Tibial nerve (tissue), 4 donors: Measurements from ENCODE around the gene MED16. TPM values are rescaled to one million over a fixed set of nuclear protein-coding genes. Genes with fewer than 3 reads are reported as not detected.
"Not testable (repeated sequence)": the region's sequence is repeated elsewhere in the genome, so short reads cannot be mapped to it uniquely, and the experiment has no call there.

ENCODE experiments used
- DNase-seq, 2 donors: peaks; one replicate each; pipeline ENCODE4 v3.0.0-alpha.2; 2019; ENCODE audit warnings: low spot score in 2 of 2
- H3K27ac ChIP-seq, 4 donors: fragments of 200-600 bp; sonication (generic) in 3 of 4; one replicate each; pipeline ENCODE4 v1.5.1; 2017 to 2019; ENCODE audit warnings: mild to moderate bottlenecking in 1 of 4
- H3K27me3 ChIP-seq, 2 donors: fragments of 200-600 bp; sonication (generic) in 1 of 2; one replicate each; pipeline versions ENCODE4 v1.5.1 to v1.6.0; 2017 to 2019
- H3K36me3 ChIP-seq, 3 donors: fragments of 200-600 bp; sonication (generic); one replicate each; pipeline ENCODE4 v1.5.1; 2018 to 2019
- H3K4me1 ChIP-seq, 4 donors: fragments of 200-600 bp; sonication (generic) in 3 of 4; one replicate each; pipeline ENCODE4 v1.5.1; 2017 to 2019
- H3K4me3 ChIP-seq, 4 donors: fragments of 200-600 bp; sonication (generic) in 3 of 4; one replicate each; pipeline ENCODE4 v1.5.1; 2017 to 2019; ENCODE audit warnings: mild to moderate bottlenecking in 1 of 4, moderate library complexity in 1 of 4
- H3K9me3 ChIP-seq, 4 donors: fragments of 200-600 bp; sonication (generic) in 3 of 4; one replicate each; pipeline ENCODE4 v1.5.1; 2017 to 2019
- EP300 ChIP-seq, 2 donors: sonication (generic); formaldehyde crosslinking; IDR thresholded peaks; one replicate each; pipeline ENCODE4 v1.6.1; 2017; ENCODE audit warnings: antibody characterized with exemption in 2 of 2, mild to moderate bottlenecking in 1 of 2
- POLR2A ChIP-seq, 2 donors: fragments of 450-650 bp; IDR thresholded peaks; one replicate each; pipeline ENCODE4 v1.6.1; 2017; ENCODE audit warnings: antibody characterized with exemption in 2 of 2, mild to moderate bottlenecking in 2 of 2, moderate library complexity in 2 of 2
- WGBS, 2 donors: methylation state at CpG; one replicate each; pipeline ENCODE4 v1.1.5; 2018; 5-methylcytosine and 5-hydroxymethylcytosine counted together
- total RNA-seq, 4 donors: library from RNA; depleted of rRNA; stranded (reverse); fragments of >200 nt; gene quantifications; one replicate each; pipeline ENCODE4 v1.1.0, GENCODE V29; 2016
- TF ChIP-seq, protein P1 (sequence below), 5 experiments: fragments of 200-600 bp in 3 of 5; fragments of 450-650 bp in 2 of 5; sonication (generic) in 3 of 5; IDR thresholded peaks; one replicate each; pipeline ENCODE4 v1.5.1; 2016 to 2019; ENCODE audit warnings: antibody characterized with exemption in 5 of 5, mild to moderate bottlenecking in 3 of 5, moderate library complexity in 2 of 5

MED16 gene
- total RNA-seq, 4 donors from 2014 or later: 49.6 to 67.5 (median 53.9) TPM

GRCh38 chr19:854549-854948, 38.4 kb downstream of the MED16 start:
- H3K4me3 ChIP-seq: no peak overlapping the region
- H3K4me1 ChIP-seq: peaks cover 0 to 42% (median 3%) of the 10 kb centered on the region in 4 donors
- H3K36me3 ChIP-seq: no peaks in the 10 kb centered on the region
- no peaks in the 10 kb centered on the region for H3K9me3 ChIP-seq
- peaks cover 0 to 63% of the 10 kb centered on the region in 2 donors for H3K27me3 ChIP-seq
- 74 to 81% methylated on average over 6 of the region's 6 CpGs for WGBS, 2 donors
- no peak for DNase-seq
- TF ChIP-seq, protein P1, sequence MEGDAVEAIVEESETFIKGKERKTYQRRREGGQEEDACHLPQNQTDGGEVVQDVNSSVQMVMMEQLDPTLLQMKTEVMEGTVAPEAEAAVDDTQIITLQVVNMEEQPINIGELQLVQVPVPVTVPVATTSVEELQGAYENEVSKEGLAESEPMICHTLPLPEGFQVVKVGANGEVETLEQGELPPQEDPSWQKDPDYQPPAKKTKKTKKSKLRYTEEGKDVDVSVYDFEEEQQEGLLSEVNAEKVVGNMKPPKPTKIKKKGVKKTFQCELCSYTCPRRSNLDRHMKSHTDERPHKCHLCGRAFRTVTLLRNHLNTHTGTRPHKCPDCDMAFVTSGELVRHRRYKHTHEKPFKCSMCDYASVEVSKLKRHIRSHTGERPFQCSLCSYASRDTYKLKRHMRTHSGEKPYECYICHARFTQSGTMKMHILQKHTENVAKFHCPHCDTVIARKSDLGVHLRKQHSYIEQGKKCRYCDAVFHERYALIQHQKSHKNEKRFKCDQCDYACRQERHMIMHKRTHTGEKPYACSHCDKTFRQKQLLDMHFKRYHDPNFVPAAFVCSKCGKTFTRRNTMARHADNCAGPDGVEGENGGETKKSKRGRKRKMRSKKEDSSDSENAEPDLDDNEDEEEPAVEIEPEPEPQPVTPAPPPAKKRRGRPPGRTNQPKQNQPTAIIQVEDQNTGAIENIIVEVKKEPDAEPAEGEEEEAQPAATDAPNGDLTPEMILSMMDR (IDR thresholded peaks at IDR 0.05): no peak
- TF ChIP-seq EP300 (IDR thresholded peaks at IDR 0.05) (no peak), POLR2A (IDR thresholded peaks at IDR 0.05) (no peak)
- H3K27ac ChIP-seq: no peak overlapping the region

DNA sequence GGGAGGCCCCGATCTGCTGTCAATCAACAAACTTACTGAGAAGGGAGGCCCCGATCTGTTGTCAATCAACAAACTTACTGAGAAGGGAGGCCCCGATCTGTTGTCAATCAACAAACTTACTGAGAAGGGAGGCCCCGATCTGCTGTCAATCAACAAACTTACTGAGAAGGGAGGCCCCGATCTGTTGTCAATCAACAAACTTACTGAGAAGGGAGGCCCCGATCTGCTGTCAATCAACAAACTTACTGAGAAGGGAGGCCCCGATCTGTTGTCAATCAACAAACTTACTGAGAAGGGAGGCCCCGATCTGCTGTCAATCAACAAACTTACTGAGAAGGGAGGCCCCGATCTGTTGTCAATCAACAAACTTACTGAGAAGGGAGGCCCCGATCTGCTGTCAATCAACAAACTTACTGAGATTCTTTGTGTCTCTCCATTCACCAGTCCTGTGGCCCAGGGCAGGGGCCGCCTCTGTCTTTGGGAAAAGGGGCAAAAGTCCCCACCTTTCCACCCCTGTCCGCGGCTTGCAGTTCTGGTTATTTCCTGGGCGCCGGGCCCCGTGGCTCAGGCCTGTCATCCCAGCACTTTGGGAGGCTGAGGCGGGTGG, 39.3 kb downstream of the MED16 start:
- not testable (repeated sequence) for H3K4me3 ChIP-seq, H3K9me3 ChIP-seq, H3K36me3 ChIP-seq, H3K27ac ChIP-seq, DNase-seq
- Histone ChIP-seq H3K27me3 (peaks cover 0 to 64% of the 10 kb centered on the region in 2 donors), H3K4me1 (peaks cover 0 to 34% (median 3%) of the 10 kb centered on the region in 4 donors)
- WGBS, 2 donors: 82 to 86% methylated on average over 8 to 11 of the region's 17 CpGs

DNA sequence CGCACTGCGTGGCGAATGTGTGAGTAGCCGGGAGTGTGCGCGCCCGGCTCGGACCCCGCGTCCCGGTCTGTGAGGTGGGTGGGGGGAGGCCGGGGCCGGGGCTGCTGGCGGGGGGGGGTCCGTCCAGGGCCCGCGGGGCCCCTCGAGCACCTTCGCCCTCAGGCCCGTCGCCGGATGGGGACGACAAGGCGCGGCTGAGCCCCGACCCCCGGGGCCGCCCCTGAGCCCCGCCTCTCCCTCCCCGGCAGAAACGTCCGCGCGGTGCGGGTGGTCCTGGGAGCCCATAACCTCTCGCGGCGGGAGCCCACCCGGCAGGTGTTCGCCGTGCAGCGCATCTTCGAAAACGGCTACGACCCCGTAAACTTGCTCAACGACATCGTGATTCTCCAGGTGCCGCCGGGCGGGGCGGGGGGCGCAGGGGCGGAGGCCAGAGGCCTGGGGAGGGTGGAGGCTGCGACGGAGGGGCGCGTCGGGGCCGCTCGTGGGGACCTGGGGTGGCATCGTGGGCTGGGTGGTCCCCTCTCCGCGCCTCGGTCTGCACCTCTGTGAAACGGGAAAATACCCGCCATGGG, 39.9 kb downstream of the MED16 start:
- no peak overlapping the region for H3K27ac ChIP-seq
- no peaks in the 10 kb centered on the region for H3K9me3 ChIP-seq
- WGBS, 2 donors: 24 to 48% methylated on average over 25 to 31 of the region's 67 CpGs
- no peak for TF ChIP-seq POLR2A (IDR thresholded peaks at IDR 0.05)
- no peak for TF ChIP-seq EP300 (IDR thresholded peaks at IDR 0.05)
- TF ChIP-seq, protein P1 (IDR thresholded peaks at IDR 0.05): no peak
- H3K36me3 ChIP-seq: no peaks in the 10 kb centered on the region
- peaks cover 0 to 64% of the 10 kb centered on the region in 2 donors for H3K27me3 ChIP-seq
- peaks cover 0 to 38% (median 3%) of the 10 kb centered on the region in 4 donors for H3K4me1 ChIP-seq
- no peak for DNase-seq
- H3K4me3 ChIP-seq: no peak overlapping the region

DNA sequence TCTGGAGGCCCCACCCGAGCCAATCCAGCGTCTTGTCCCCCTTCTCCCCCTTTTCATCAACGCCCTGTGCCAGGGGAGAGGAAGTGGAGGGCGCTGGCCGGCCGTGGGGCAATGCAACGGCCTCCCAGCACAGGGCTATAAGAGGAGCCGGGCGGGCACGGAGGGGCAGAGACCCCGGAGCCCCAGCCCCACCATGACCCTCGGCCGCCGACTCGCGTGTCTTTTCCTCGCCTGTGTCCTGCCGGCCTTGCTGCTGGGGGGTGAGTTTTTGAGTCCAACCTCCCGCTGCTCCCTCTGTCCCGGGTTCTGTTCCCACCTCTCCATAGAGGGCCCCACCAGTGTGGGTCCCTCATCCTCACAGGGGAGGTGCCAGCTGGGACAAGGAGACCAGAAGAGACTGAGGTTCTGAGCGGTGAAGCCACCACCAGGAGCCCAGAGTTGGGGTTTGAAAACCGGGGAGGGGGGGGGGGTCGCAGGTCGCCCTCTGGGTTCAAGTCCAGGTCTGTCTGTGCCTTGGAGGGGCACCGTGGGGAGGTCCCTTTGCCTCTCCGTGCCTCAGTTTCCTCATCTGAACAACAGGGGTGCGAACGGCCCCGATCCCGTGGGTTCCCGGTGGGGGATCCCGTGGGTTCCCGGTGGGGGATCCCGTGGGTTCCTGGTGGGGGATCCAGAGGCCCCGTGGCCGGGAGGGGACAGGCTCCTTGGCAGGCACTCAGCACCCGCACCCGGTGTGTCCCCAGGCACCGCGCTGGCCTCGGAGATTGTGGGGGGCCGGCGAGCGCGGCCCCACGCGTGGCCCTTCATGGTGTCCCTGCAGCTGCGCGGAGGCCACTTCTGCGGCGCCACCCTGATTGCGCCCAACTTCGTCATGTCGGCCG, 40.6 kb downstream of the MED16 start, which contains the start of gene ELANE:
ELANE (plus strand) TSS at position 168 of the 878 bp plus-strand sequence; CDS start at position 194, 26 bp downstream.
- no peaks in the 10 kb centered on the region for H3K36me3 ChIP-seq
- H3K27me3 ChIP-seq: peaks cover 0 to 71% of the 10 kb centered on the region in 2 donors
- DNase-seq: no peak
- H3K4me3 ChIP-seq: no peak within 1 kb of the TSS
- H3K27ac ChIP-seq: peak within 1 kb of the TSS in 2 of 4 donors; percentile 58 to 88
- no peaks in the 10 kb centered on the region for H3K9me3 ChIP-seq
- H3K4me1 ChIP-seq: peaks cover 0 to 46% (median 3%) of the 10 kb centered on the region in 4 donors
- TF ChIP-seq POLR2A (IDR thresholded peaks at IDR 0.05): no peak
- no peak for TF ChIP-seq EP300 (IDR thresholded peaks at IDR 0.05)
- TF ChIP-seq, protein P1 (IDR thresholded peaks at IDR 0.05): no peak
- WGBS, 2 donors: 64 to 67% methylated on average over 25 to 46 of the region's 55 CpGs

DNA sequence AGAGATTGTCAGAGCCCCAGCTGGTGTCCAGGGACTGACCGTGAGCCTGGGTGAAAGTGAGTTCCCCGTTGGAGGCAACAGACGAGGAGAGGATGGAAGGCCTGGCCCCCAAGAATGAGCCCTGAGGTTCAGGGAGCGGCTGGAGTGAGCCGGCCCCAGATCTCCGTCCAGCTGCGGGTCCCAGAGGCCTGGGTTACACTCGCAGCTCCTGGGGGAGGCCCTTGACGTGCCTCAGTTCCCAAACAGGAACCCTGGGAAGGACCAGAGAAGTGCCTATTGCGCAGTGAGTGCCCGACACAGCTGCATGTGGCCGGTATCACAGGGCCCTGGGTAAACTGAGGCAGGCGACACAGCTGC, 42.0 kb downstream of the MED16 start:
- TF ChIP-seq, protein P1 (IDR thresholded peaks at IDR 0.05): no peak
- TF ChIP-seq EP300 (IDR thresholded peaks at IDR 0.05) (no peak), POLR2A (IDR thresholded peaks at IDR 0.05) (no peak)
- H3K4me1 ChIP-seq: peaks cover 0 to 47% (median 3%) of the 10 kb centered on the region in 4 donors
- no peaks in the 10 kb centered on the region for H3K9me3 ChIP-seq
- peaks cover 0 to 77% of the 10 kb centered on the region in 2 donors for H3K27me3 ChIP-seq
- WGBS, 2 donors: 39 to 57% methylated on average over 9 to 12 of the region's 13 CpGs
- H3K36me3 ChIP-seq: no peaks in the 10 kb centered on the region
- peak overlapping the region in 1 of 4 donors; percentile 33 for H3K4me3 ChIP-seq
- H3K27ac ChIP-seq: peak overlapping the region; percentile 44 to 88 (median 66)
- no peak for DNase-seq
